Esophagus muscularis mucosa (tissue), 4 donors: ENCODE data around the gene DDX31. TPM values are rescaled to one million over a fixed set of nuclear protein-coding genes. Genes with fewer than 3 reads are reported as not detected.

Experiments
- DNase-seq: peaks from one replicate; pipeline ENCODE4 v3.0.0-alpha.2; 2017; ENCODE audit errors: extremely low spot score
- H3K27ac ChIP-seq, 4 donors: fragments of 200-600 bp; sonication (generic); replicated peaks in 1 of 4; 1 replicate in 3 of 4; 2 replicates in 1 of 4; pipeline ENCODE4 v1.5.1; 2016 to 2019; ENCODE audit warnings: mild to moderate bottlenecking in 1 of 4
- H3K27me3 ChIP-seq, 4 donors: fragments of 200-600 bp; sonication (generic); one replicate each; pipeline versions ENCODE4 v1.5.1 to v1.6.0; 2016 to 2019
- H3K36me3 ChIP-seq, 4 donors: fragments of 200-600 bp; sonication (generic); one replicate each; pipeline ENCODE4 v1.5.1; 2016 to 2019
- H3K4me1 ChIP-seq, 4 donors: fragments of 200-600 bp; sonication (generic); one replicate each; pipeline ENCODE4 v1.5.1; 2016 to 2019
- H3K4me3 ChIP-seq, 4 donors: fragments of 200-600 bp; sonication (generic); 1 replicate in 2 of 4; 2 replicates in 2 of 4; pipeline ENCODE4 v1.5.1; 2016 to 2019; ENCODE audit warnings: mild to moderate bottlenecking in 4 of 4, moderate library complexity in 1 of 4
- H3K9me3 ChIP-seq, 4 donors: fragments of 200-600 bp; sonication (generic); 1 replicate in 3 of 4; 2 replicates in 1 of 4; pipeline ENCODE4 v1.5.1; 2016 to 2019
- EP300 ChIP-seq: sonication (generic); formaldehyde crosslinking; IDR thresholded peaks from one replicate; pipeline ENCODE4 v1.6.1; 2017; ENCODE audit warnings: antibody characterized with exemption
- POLR2A ChIP-seq: fragments of 450-650 bp; IDR thresholded peaks from one replicate; pipeline ENCODE4 v1.6.1; 2017; ENCODE audit warnings: antibody characterized with exemption, moderate library complexity, mild to moderate bottlenecking, low read depth
- POLR2AphosphoS5 ChIP-seq, 2 donors: sonication (generic); formaldehyde crosslinking; IDR thresholded peaks; one replicate each; pipeline ENCODE4 v1.6.1; 2017; ENCODE audit warnings: antibody characterized with exemption in 2 of 2
- WGBS: methylation state at CpG from one replicate; pipeline ENCODE4 v1.1.5; 2018; 5-methylcytosine and 5-hydroxymethylcytosine counted together
- intact Hi-C: fragments of 100-400 bp; cut with DNase I; formaldehyde crosslinking; loops from one replicate; pipeline ENCODE4 v1.15.1; 2023
- total RNA-seq, 4 donors: library from RNA; depleted of rRNA; stranded (reverse); fragments of >200 nt; gene quantifications; one replicate each; pipeline versions ENCODE4 v1.1.0 to v1.2.1, GENCODE V29; 2016
- TF ChIP-seq, protein P1 (sequence below), 3 experiments: fragments of 200-600 bp in 2 of 3; fragments of 450-650 bp in 1 of 3; sonication (generic) in 2 of 3; IDR thresholded peaks; one replicate each; pipeline ENCODE4 v1.5.1; 2017 to 2019; ENCODE audit warnings: antibody characterized with exemption in 3 of 3, mild to moderate bottlenecking in 2 of 3, moderate library complexity in 1 of 3

Gene DDX31
- total RNA-seq, 4 donors from 2014 or later, result 6.6 to 7.8 (median 7.5) TPM

DNA sequence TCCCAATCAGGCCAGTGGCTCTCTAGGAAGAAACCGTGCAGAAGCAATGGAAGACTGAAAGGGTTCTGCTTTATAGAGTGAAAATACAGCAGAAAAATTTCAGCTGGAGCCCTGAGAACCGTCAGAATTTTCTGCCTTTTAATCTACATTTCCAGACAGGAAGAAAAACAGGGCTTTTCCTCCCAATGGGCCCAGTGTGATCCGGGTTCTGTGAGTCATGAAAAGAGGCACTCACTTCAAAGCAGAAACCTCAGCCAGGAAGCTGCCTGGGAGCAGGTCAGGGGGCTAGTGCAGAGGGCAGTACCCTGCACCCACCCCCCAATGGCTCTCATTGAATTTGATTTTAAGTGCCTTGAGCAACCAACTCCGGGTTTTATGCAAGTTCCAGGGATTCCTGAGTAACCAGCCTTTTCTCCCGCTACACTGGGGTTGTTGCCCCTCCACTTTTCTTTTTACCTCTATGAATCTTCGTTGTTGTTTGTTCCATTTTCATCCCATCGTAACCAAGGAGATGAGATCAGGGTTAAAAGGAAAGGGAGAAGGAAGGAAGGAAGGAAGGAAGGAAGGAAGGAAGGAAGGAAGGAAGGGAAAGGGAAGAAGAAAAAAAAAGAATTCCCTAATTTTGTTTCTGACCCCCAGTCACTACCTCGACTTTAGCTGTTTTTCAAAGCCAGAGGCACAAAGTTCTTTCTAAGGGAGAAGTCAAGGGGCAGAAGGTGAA, 86.0 kb downstream of the DDX31 start:
- no peak overlapping the region for H3K4me3 ChIP-seq
- no peak for DNase-seq
- no peaks in the 10 kb centered on the region for H3K36me3 ChIP-seq
- H3K27ac ChIP-seq, result no peak overlapping the region
- intact Hi-C loops, result no loop called here
- TF ChIP-seq, protein P1, sequence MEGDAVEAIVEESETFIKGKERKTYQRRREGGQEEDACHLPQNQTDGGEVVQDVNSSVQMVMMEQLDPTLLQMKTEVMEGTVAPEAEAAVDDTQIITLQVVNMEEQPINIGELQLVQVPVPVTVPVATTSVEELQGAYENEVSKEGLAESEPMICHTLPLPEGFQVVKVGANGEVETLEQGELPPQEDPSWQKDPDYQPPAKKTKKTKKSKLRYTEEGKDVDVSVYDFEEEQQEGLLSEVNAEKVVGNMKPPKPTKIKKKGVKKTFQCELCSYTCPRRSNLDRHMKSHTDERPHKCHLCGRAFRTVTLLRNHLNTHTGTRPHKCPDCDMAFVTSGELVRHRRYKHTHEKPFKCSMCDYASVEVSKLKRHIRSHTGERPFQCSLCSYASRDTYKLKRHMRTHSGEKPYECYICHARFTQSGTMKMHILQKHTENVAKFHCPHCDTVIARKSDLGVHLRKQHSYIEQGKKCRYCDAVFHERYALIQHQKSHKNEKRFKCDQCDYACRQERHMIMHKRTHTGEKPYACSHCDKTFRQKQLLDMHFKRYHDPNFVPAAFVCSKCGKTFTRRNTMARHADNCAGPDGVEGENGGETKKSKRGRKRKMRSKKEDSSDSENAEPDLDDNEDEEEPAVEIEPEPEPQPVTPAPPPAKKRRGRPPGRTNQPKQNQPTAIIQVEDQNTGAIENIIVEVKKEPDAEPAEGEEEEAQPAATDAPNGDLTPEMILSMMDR (IDR thresholded peaks at IDR 0.05), result no peak
- TF ChIP-seq POLR2AphosphoS5 (IDR thresholded peaks at IDR 0.05), result no peak
- WGBS, result 2% methylated on average over 8 of the region's 8 CpGs
- peaks cover 18 to 100% (median 97%) of the 10 kb centered on the region in 4 donors for H3K27me3 ChIP-seq
- no peaks in the 10 kb centered on the region for H3K9me3 ChIP-seq
- H3K4me1 ChIP-seq, result peaks cover 7 to 44% (median 23%) of the 10 kb centered on the region in 4 donors

- DNase-seq, result no peak
- H3K27ac ChIP-seq, result no peak overlapping the region
- WGBS, result 24% methylated on average over 10 of the region's 37 CpGs
- no peak overlapping the region for H3K4me3 ChIP-seq
- TF ChIP-seq POLR2AphosphoS5 (IDR thresholded peaks at IDR 0.05) (no peak), POLR2A (no peak), EP300 (no peak)
- TF ChIP-seq, protein P1 (IDR thresholded peaks at IDR 0.05), result no peak
- peaks cover 18 to 100% (median 98%) of the 10 kb centered on the region in 4 donors for H3K27me3 ChIP-seq
- intact Hi-C loops, result no loop called here
- H3K4me1 ChIP-seq, result peaks cover 7 to 44% (median 23%) of the 10 kb centered on the region in 4 donors
- H3K9me3 ChIP-seq, result no peaks in the 10 kb centered on the region
- no peaks in the 10 kb centered on the region for H3K36me3 ChIP-seq
Measured at GRCh38 chr9:132582786-132583583, 86.8 kb downstream of the DDX31 start.

DNA sequence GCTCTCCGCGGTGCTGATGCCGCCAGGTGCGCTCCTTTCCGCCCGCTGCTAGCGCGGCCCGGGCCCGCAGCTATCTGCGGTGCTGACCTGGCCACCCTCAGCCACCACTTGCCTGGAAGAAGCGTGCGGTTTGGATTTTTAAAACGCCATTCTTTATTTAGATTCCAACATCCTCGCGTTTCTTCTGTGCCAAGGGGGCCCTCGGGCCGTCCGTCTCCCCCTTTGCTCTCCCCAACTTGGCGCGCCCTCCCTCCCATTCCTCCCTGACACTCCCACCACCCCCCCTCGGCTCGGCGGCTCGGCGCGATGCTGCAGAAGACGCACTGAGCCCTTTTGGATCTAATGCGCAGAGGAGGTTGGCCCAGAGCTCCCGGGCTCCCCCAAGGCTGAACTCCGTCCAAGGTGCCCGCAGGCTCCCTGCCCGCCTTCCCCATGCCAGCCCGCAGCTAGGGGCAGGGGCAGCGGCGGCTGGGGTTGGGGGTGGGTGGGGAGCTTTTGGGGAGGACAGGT, 87.5 kb downstream of the DDX31 start, which contains the start of gene BARHL1:
TSS of gene BARHL1 (plus strand) at position 331 of the 510 bp plus-strand sequence. CDS start 192 bp downstream, outside the sequence.
- no peak within 1 kb of the TSS for H3K27ac ChIP-seq
- H3K36me3 ChIP-seq, result no peaks in the 10 kb centered on the region
- DNase-seq, result no peak
- intact Hi-C loops, result no loop called here
- no peak for TF ChIP-seq POLR2AphosphoS5 (IDR thresholded peaks at IDR 0.05)
- no peak for TF ChIP-seq POLR2A
- TF ChIP-seq, protein P1 (IDR thresholded peaks at IDR 0.05), result no peak
- no peak for TF ChIP-seq EP300
- peaks cover 7 to 42% (median 22%) of the 10 kb centered on the region in 4 donors for H3K4me1 ChIP-seq
- H3K27me3 ChIP-seq, result peaks cover 18 to 100% (median 97%) of the 10 kb centered on the region in 4 donors
- H3K4me3 ChIP-seq, result peak within 1 kb of the TSS; percentile 31 to 42 (median 36)
- 3% methylated on average over 29 of the region's 36 CpGs for WGBS
- H3K9me3 ChIP-seq, result no peaks in the 10 kb centered on the region

GRCh38 chr9:132579427-132579798, 90.4 kb downstream of the DDX31 start:
- intact Hi-C loops, result no loop called here
- no peak for DNase-seq

More at GRCh38 chr9:132579427-132579798, 90.4 kb downstream of the DDX31 start:
- peaks cover 7 to 32% (median 13%) of the 10 kb centered on the region in 4 donors for H3K4me1 ChIP-seq
- WGBS, result 12% methylated on average over 15 of the region's 15 CpGs
- no peaks in the 10 kb centered on the region for H3K36me3 ChIP-seq
- TF ChIP-seq POLR2A, result no peak
- H3K9me3 ChIP-seq, result no peaks in the 10 kb centered on the region
- no peak overlapping the region for H3K4me3 ChIP-seq
- peaks cover 12 to 100% (median 79%) of the 10 kb centered on the region in 4 donors for H3K27me3 ChIP-seq
- no peak overlapping the region for H3K27ac ChIP-seq
